IPS DF 19.7 (cell line): ENCODE data around the gene TBC1D1.

Source experiments
- DNase-seq: peaks from one replicate; pipeline ENCODE4 v3.0.0-alpha.2; 2013; ENCODE audit warnings: low read depth, low spot score

TBC1D1 gene

DNA sequence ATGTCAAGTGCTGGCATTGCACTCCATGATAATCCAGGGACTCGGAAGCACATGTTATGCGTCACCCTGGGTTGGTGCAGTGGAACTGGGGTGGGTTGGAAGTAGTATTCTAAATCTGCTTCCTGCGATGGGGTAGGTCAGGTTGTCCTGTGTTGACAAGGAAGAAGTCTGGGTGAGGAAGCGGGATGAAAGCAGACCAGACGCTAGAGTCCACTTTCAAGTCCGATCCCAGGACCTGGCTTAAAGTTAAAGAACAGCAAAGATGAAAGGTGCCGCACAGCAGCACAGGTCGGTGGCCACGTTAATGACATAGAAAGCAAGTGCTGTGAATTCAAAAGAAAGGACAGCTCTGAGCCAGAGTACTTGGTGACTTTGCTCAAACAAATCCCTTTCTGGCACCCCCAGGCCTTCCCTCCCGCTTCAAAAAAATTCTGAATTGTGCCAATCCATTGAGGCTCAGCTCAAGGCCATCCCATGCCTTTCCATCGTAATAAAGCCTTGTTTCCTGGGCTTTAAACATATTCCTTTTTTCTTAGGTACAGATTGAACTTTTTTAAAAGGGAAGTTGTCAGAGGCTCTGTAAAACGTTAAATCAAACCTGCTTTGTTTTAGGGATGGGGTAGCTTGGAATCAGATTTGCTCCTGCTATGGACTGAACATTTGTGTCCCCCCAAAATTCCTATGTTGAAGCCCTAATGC is 187.1 kb downstream of the TBC1D1 start:
- no peak for DNase-seq

DNA sequence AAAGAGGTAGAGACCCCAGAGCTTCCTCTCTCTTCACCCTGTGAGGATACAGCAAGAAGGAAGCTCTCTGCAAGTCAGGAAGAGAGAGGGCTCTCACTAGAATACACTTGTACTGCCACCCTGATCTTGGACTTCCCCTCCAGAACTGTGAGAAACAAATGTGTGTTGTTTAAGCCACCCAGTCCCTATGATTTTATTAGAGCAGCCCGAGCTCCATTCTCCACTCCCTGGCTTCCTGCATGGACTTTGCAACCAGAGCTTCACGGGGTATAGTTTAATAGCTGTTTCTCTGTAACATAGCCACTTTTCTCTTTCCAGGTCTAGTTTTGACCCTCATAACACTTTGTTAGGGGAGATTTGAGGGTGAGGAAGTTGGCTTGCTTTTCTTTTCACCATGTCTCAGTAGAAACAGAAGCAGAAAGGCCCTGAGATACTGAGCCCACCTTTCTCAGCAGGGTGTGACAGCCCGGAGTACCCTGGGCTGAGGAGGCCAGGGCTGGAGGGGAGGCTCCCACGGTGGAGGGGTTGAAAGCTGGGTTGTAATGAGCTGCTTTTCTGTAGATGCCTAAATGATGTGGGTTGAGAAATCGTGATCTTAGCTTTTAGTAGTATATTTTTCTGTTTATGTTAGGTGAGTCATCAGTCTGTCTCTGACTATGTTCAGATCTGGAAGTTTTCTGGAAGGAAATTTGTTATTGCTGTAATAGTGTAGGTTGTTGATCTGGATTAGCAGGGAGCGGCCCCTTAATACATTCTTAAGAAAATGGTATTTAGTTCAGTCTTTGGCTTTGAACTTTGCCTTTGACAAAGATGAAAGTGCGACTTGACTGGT is 187.9 kb downstream of the TBC1D1 start:
- DNase-seq: no peak

DNA sequence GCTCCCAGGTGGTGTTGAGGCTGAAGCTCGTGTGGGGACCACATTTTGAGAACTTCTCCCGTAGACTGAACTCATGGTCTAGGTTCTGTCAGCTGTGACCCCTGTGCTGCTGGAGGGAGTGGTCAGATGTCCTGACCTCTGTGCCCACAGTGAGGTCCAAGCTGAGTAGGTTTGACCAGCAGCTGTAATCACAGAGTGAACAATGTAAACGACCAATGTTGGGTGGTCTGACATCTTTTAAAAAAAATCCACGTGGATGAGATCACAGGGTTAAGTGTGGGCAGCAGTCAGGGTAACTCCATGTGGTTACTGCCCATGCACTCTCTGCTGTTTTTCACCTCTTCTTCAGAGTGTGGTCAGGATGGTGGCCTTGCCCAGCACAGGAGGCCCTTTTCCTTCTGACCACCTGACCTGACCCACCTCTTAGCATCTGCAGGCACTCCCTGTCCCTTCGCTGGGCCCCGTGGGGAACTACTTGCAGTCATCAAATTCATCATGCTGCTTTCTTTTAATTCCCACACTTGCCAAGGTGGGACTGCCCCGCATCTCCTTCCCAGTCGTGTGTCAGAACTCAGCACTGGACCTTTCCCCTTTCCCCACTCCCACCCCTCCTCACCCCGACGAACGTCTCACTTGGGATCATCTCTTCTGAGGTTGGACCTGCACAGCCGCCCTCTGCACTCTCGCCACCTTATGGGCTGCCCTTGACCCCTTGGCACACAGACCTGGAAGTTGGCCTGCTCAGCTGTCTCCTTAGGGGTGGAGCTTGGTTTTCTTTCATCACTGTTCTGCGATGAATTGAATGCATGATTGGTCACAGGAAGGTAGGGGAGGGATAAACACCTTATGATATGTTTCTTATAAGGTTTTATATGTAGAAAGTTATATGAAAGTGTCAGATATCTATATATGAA is 189.4 kb downstream of the TBC1D1 start:
- DNase-seq: no peak

DNA sequence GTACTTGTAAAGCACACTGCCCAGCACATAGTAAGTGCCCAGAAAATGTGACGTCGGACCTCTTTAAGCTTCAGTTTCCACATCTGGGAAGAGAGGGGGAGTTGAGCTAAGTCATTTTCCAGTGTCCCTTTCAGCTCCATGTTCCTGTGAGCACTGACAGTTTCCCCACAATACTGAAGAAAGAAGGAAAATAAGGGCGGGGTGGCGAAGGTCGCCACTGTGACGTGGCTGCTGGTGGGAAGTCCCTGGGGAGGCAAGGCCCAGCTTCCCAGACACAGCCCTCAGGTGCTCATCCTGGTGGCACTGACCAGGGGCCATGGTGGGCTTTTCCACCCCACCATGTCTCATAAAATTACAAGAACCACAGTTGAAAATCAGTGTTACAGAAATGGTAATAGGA is 191.1 kb downstream of the TBC1D1 start:
- DNase-seq: no peak

DNA sequence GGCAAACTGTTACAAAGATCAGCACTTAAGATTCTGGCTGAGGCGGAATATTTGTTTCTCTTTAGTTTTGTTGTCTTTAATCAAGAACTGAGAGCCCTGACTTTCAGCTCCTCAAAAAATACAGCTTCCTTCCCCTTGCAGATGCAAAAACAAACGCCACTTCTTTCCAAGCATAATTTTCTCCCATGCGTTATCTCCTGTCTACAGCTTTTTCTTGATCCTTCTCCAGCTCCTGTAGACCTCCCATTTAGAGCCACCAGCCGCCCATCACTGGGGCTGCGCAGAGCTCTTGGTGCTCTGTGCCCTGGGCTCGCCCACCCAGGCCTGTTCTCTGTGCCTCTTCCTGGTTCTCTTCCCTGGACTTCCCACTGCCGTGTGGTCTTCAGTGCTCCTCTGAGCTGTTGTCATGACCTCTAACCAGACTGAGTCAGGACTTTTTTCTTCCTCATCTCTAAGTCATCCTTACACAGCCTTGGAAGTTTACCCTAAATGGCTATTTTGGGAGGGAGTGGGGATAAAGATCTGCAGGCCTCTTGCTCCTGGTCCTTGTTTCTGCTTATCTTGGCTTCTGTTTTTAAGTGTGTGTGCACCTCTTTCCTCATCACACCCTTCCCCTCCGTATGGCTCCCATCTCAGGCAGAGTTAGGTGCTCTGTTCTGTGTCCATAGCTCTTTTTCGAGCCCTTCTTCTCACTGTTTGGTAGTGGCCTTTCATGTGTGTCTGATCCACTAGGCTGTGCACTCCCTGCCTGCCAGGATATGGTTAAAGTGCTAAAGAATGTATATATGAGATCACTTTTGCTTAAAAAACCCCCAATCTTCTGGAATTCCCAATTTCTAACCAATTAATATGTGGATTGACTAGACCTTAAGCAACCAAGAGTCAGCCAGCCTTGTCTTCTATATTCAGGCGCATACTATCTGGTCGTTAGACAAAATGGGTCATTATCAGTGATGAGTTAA is 191.8 kb downstream of the TBC1D1 start:
- no peak for DNase-seq

DNA sequence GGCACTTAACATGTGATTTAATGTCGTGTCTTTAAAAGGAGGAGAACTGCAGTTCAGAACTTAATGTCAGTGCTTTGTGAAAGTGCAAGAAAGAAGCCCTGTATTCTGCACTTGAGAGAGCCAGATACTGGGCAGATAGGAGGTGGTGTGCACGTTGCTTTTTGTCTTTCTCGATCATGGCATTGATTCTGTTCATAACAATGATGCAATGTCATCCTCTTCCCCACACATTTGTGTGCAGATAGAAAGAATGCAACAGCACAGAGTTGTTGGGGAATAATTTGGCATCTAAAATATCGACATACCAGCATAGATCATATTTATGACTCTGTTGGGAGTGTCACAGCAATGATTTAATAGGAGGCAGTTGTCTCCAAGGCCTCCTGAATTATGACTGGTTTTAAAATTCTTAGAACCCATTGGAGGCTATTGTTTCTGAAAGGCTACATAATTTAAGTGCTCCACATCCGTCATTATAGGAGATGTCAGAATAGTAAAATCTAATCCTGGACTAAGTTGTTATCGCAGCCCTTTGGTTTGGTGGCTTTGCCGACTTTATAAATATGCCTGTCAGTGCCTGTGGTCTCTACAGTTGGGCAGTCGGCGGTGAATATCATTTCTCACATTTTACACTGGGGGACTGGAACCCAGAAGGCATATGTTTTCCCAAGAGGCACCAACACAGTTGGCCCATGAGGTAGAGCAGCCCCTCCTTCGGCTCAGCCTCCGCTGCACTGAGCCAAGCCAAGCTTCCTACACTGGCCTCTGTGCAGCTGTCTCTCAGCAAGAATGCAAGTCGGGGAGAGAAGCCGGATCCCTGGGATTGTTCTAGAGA is 194.2 kb downstream of the TBC1D1 start:
- DNase-seq: no peak

DNA sequence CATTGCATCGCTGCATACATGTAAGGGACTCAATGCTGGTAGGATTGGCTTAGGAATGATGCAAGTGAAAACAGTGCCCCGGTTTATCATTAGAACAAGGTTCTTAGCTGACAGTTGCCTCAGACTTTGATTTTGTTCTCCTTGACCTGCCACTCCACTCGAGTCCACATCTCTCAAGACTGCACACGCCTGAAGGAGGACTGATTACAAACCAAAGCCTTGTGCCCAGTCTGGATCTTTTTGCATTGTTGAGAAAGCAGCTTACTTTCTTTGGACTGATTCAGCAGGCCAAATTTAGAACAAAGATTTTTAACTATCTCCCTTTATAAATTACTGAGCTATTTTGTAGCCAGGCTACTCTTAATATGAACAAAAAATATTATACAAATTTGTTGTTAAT is 194.9 kb downstream of the TBC1D1 start:
- DNase-seq: no peak

DNA sequence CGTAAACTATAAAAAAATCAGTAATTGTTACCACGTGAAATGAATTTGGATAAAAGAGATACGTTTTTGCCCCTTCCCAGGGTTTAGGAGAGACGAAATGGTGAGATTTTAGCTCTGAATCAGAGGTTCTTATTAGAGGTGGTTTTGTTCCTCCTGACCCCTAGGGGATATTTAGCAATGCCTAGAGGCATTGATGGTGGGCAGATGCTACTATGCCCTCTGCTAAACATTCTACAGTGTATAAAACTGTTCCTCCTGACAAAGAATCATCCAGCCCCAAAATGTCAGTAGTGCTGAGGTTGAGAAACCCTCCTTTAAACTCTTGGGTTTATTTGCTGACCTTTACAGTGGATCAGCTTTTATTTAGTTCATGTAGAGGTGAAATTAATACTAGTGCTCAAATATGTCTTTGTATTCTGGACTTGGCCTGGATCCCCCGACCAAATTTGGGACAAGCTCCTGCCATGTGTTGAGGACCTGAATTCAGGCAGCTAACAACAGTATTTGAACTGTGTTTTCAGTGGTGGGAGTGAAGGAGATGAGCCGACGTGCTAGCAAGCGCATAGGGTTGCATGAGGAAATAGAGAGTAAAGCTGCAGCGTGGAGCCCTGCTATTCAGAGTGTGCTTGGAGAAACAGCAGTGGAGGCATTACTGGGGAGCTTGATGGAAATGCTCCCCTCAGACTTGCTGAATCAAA is 195.4 kb downstream of the TBC1D1 start:
- no peak for DNase-seq

DNA sequence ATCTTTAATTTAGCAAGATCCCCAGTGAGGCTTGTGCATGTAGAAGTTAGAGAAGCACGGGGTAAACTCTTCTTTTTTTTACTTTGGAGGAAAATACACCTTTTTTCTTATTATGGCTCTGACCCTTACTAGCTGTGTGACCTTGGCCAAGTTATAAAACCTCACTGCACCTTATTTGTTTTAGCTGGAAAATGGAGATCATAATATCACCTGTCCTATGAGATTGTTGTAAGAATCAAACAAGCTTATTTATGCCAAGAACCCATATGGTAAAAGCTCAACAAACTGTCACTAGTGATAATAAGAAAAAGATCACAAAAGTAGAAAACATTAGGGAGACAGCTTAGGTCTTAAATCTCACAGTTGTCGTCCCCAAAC is 196.0 kb downstream of the TBC1D1 start:
- DNase-seq: no peak

DNA sequence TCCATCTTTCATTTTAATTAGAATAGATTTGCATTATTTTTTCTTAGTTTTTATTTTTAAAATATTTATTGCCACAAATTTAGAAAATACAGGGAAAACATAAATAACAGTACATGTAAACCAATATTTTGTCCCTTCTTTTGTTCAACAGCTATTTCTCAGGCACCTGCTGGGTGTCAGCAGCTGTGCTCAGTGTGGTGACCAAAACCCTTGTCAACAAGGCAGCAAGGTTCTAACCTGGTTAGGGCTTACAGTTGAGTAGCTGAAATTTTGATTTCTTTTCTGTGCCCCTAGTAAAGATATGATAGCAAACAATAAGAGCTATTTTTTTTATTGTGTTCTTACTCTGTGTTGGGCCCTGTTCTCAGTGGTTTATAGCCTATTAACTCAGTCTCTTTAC is 197.4 kb downstream of the TBC1D1 start:
- DNase-seq: no peak

DNA sequence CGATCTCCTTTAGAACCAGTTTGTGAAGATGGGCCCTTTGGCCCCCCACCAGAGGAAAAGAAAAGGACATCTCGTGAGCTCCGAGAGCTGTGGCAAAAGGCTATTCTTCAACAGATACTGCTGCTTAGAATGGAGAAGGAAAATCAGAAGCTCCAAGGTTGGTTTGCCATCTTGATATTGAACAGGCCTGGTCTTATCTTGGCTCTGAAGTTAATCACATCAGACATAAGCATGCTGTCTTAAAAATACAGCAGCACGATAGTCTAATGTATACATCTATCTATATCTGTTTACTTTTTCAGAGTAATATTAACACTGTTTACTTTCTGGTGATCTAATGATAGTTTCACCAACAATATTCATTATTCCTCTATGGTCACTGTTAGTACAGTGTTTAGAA is 199.1 kb downstream of the TBC1D1 start:
- no peak for DNase-seq

DNA sequence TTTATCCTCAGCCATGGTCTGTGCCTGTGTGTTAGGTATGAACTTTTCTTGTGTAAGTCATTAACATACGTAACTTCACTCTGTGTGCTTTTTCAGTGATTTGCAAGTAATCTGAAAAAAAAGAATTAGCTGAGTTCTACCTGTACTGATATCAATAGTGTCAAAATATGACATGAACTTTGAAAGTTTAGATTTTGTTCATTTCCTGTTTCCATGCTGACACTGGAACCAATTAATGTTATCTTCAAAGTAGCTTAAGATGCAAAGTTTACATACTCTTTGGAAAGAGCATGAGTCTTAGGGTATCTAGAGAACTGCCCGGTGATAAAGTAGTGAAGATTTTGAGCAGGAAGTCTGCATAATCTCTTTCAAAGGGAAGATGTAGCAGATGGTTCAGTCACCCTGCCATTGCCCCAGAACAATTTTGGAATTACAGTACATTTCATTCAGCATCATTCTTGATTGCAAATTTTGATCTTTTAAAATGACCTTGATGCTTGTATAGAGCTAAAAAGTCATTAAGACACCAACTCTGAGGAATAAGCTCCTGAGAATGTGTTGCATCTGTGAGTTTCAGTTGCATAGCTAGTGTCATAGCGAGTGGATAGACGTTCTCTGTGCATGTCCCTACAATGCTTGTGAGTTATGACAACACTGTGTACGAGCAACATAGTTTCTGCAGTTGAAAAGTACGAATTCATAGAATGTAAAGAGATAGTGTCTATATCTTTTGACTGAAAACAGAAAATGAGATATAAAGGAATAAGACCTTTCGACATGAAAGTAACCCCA is 199.8 kb downstream of the TBC1D1 start:
- DNase-seq: no peak

DNA sequence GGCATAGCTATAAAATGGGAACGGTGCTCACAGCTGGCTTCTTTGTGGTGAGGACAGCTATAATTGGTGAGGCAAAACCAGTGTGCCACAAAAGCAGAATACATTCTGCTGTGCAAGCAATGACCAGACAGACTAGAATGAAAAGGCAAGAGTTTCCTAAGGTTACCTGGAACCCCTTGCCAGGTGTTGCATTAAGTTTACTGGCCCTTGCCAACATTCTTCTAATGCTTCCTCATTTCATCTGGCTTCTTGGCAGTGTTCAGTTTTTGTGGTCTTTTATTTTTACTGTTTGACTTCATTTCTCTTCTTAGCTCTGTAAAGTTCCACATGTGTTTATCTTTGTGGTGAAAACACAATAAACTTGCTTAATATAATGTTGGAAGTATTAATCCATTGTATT is 200.8 kb downstream of the TBC1D1 start:
- DNase-seq: no peak

DNA sequence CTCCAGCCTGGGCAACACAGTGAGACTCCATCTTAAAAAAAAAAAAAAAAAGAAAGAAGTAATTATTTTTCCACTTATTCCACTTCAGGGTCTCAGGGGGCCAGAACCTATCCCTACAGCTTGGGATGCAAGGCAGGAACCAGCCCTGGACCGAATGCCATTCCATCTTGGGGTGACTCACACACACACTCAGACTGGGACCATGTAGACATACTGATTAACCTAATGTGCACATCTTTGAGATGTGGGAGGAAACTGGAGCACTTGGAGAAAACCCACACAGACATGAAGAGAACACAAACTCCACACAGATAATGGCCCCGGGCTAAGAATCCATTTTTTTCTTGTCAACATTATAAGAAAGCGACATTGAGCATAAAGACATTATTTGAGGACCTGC is 201.8 kb downstream of the TBC1D1 start:
- no peak for DNase-seq

DNA sequence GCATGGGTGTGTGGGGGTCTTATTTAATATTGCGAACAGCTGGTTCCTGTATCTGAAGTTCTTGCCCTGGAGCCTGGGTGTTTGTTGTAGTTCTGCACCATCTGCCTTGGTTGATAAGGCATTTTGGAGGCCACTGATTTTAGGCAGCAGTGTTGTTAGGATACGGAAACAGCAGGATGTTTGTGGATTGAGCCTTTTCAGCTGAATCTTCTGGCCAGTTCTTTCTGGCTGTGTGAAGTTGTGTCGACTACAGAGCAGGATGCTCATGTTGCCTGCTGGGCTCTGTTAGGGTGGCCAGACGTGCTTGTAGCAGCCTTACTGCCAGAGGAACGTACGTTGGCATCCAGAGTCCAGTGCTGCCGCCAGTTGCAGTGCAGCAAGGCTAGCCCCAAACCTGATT is 203.5 kb downstream of the TBC1D1 start:
- DNase-seq: no peak

DNA sequence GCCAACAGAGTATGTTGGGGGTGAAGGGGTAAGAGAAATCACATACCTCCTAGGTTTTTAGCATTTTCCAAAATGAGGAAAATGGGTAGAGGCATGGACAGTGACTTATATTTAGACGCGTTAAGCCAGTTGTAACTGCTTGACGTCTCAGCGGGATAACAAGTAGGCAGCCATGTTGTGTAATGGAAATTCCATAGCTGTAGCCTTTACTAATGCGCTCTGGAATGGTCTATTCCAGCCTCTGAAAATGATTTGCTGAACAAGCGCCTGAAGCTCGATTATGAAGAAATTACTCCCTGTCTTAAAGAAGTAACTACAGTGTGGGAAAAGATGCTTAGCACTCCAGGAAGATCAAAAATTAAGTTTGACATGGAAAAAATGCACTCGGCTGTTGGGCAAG is 204.8 kb downstream of the TBC1D1 start:
- no peak for DNase-seq

DNA sequence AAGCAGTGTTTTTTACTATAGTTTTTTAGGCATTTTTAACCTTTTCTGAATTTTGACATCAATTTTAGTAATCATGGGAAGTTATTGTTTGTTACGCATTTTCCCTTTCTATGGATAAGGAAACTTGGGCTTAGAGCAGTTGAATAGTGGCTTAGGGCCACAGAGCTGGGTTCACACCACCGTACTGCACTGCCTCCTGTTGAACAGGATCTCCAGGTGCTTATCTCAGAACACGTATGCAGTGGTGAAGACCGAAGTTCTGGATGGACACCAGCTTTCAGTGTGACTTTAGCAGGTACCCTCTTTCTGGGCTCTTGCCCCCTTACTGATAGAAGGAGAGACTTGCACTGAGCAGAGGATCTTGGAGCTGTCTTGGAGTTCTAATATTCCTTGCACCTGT is 206.9 kb downstream of the TBC1D1 start:
- DNase-seq: no peak

DNA sequence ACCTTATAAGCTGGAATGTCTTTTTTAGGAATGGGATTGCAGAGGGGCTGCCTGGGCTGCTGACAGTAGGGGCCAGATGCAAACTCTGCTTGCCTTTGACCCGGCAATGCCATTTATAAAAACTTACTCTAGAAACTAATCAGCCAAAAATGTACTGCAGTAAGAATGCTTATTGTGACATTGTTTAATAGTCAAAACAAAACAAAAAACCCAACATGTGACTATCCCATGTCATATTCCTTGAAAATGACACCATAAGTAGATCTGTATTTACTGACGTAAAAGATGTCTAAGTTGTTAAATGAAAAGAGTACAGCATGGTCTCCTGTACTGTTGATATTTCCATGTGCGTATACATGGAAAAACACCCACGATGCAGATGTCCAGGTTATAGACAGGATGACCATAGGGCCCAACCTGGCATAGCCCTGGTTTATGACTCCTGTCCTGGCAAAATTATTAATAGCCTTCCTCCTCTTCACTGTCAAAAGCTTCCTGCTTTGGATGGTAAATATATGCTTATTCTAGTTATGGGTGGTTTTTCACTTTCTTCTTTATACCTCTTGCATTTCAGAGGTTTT is 208.2 kb downstream of the TBC1D1 start:
- no peak for DNase-seq
